GM12891 (cell line): ENCODE data around the gene FMN1.

Experiments used
- POLR2A ChIP-seq: IDR thresholded peaks from 2 replicates; pipeline ENCODE4 v1.6.1; 2011; ENCODE audit warnings: low read depth, low read length, control low read depth
- POLR2AphosphoS5 ChIP-seq: IDR thresholded peaks from 2 replicates; pipeline ENCODE4 v1.6.1; 2011; ENCODE audit warnings: low read depth, low read length, control low read depth
- SPI1 ChIP-seq: IDR thresholded peaks from 2 replicates; pipeline ENCODE4 v1.6.1; 2011; ENCODE audit warnings: low read depth, low read length, control low read depth
- TAF1 ChIP-seq: IDR thresholded peaks from 2 replicates; pipeline ENCODE4 v1.6.1; 2011; ENCODE audit warnings: low read depth, low read length, control low read depth

DNA sequence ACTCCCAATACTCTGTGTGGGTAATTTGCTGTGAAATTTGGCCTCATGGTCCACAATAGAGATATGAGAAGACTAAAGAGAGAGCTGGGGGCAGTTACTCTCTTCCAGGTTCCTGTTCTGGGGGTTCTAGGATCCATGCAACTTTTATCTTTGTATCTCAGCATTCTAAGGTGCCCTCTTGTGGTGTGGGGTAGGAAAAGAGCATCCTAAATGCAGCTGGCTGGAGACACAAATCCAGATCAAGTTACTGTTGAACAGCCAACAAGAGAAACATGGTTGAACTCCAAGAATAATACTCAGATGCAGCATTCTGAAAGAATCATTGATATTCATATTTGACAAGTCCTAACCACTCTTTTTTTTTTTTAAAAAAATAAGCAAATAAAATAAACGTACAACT is 238.5 kb downstream of the FMN1 start:
- TF ChIP-seq POLR2A (no peak), SPI1 (no peak), TAF1 (no peak), POLR2AphosphoS5 (no peak)
